ENCODE results near the gene HLA-C.
"Not testable (repeated sequence)": the region's sequence is repeated elsewhere in the genome, so short reads cannot be mapped to it uniquely, and the experiment has no call there.

The HLA-C gene

DNA sequence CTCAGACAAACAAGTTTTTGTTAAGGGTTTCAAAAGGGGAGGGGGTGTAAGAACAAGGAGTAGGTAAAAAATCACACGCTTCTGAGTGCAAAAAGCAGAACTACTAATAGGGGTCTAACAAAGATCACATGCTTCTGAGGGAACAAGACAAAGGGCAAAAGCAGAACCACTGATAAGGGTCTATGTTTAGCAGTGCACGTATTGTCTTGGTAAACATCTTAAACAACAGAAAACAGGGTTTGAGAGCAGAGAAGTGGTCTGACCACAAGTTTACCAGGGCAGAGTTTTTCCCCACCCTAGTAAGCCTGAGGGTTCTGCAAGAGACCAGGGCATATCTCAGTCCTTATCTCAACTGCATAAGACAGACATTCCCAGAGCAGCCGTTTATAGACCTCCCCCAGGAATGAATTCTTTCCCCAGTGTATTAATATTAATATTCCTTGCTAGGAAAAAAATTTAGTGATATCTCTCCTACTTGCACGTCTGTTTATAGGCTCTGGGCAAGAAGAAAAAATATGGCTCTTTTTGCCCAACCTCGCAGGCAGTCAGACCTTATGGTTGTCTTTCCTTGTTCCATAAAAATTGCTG lies 8.5 kb downstream of the HLA-C start:
- H3K4me1 ChIP-seq; H3K4me3 ChIP-seq; H3K27me3 ChIP-seq (ENCODE audit: low read depth); DNase-seq (ENCODE audit: low spot score in 2 of 2); in situ Hi-C loops (cut with MboI; ENCODE audit: low sequenced_read_pairs); H3K36me3 ChIP-seq (replicated peaks); H3K9me3 ChIP-seq: not testable (repeated sequence)

DNA sequence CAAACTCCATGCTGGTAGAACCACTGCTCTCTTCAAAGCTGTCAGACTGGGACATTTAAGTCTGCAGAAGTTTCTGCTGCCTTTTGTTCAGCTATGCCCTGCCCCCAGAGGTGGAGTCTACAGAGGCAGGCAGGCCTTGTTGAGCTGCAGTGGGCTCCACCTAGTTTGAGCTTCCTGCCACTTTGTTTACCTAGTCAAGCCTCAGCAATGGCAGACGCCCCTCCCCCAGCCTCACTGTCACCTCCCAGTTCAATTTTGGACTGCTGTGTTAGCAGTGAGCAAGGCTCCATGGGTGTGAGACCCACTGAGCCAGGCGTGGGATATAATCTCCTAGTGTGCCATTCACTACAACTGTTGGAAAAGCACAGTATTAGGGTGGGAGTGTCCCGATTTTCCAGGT lies 11.9 kb downstream of the HLA-C start:
- H3K4me3 ChIP-seq; H3K4me1 ChIP-seq; H3K9me3 ChIP-seq; in situ Hi-C loops (cut with MboI; ENCODE audit: low sequenced_read_pairs); H3K36me3 ChIP-seq (replicated peaks); DNase-seq (ENCODE audit: low spot score in 2 of 2); H3K27me3 ChIP-seq (ENCODE audit: low read depth): not testable (repeated sequence)

DNA sequence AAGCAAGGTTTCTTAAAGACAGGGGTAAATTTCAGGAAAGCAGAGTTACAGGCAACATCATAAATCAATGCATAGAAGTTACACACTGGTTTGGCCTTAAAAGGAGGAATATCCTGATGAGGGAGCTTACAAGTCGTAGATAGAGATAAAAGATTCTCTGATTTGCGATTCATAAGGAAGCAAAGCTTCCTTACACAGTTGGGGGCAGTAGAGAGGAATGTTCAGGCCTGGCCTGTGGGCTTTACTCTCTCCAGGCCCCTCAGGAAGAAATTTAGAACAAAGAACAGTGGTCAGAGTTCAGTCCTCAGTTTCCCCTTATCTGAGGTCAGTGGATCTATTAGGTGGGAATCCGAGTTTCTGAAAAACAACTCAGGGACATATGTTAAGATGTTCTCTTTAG lies 19.3 kb downstream of the HLA-C start:
- Histone ChIP-seq H3K27me3 (ENCODE audit: low read depth) (no peaks in the 10 kb centered on the region), H3K4me1 (no peaks in the 10 kb centered on the region), H3K36me3 (replicated peaks) (no peaks in the 10 kb centered on the region), H3K4me3 (no peak overlapping the region), H3K9me3 (no peaks in the 10 kb centered on the region)
- DNase-seq (ENCODE audit: low spot score in 2 of 2) = no peak
- in situ Hi-C loops (cut with MboI; ENCODE audit: low sequenced_read_pairs) = no loop called here

DNA sequence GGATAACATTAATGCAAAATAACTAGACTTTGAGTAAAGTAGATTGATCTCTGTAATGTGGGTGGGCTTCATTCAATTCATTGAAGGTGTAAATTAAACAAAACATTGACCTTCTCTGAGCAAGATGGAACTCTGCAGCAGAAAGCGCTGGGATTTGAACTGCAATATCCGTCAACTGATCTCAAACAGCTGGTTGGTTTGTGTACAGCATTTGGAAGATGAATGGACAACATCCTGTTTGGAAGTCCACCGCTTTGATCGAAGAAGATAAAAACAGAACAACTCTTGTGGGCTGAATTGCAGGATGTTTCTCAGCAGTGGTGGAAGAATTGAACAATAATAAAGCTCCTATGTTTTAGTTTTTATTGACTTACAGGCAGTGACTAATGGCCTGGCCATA lies 20.6 kb downstream of the HLA-C start:
- no peak for DNase-seq (ENCODE audit: low spot score in 2 of 2)
- no peaks in the 10 kb centered on the region for H3K4me1 ChIP-seq
- H3K27me3 ChIP-seq (ENCODE audit: low read depth) = no peaks in the 10 kb centered on the region
- H3K9me3 ChIP-seq = no peaks in the 10 kb centered on the region
- in situ Hi-C loops (cut with MboI; ENCODE audit: low sequenced_read_pairs) = no loop called here
- H3K4me3 ChIP-seq = no peak overlapping the region
- no peaks in the 10 kb centered on the region for H3K36me3 ChIP-seq (replicated peaks)

DNA sequence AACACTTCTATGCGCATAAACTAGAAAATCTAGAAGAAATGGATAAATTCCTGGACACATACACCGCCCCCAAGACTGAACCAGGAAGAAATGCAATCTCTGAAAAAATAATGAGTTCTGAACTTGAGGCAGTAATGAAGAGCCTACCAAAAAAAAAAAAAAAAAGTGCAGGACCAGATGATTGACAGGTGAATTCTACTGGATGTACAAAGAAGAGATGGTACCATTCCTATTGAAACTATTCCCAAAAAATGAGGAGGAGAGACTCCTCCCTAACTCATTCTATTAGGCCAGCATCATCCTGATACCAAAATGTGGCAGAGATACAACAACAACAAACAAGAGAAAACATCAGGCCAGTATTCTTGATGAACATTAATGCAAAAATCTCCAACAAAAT lies 22.7 kb downstream of the HLA-C start:
- Histone ChIP-seq H3K4me3 (no peak overlapping the region), H3K4me1 (no peaks in the 10 kb centered on the region), H3K27me3 (ENCODE audit: low read depth) (no peaks in the 10 kb centered on the region), H3K9me3 (no peaks in the 10 kb centered on the region), H3K36me3 (replicated peaks) (no peaks in the 10 kb centered on the region)
- in situ Hi-C loops (cut with MboI; ENCODE audit: low sequenced_read_pairs) = loop anchor here (25.0 kb wide), 1 partner anchor 1012 kb away; no protein-coding TSS in a partner anchor
- no peak for DNase-seq (ENCODE audit: low spot score in 2 of 2)

DNA sequence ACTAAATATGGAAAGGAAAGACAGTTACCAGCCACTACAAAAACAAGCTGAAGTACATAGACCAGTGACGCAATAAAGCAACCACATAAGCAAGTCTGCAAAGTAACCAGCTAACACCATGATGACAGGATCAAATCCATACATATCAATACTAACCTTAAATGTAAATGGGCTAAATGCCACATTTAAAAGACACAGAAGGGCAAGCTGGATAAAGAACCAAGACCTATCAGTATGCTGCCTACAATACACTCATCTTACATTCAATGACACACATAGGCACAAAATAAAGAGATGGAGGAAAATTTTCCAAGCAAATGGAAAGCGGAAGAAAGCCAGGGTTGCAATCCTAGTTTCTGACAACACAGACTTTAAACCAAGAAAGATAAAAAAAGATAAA lies 24.1 kb downstream of the HLA-C start:
- Histone ChIP-seq H3K4me3 (no peak overlapping the region), H3K4me1 (no peaks in the 10 kb centered on the region), H3K9me3 (no peaks in the 10 kb centered on the region), H3K27me3 (ENCODE audit: low read depth) (0 out of 2 replicates have a peak, but pooled peaks cover 3% of the 10 kb centered on the region), H3K36me3 (replicated peaks) (no peaks in the 10 kb centered on the region)
- in situ Hi-C loops (cut with MboI; ENCODE audit: low sequenced_read_pairs) = loop anchor here (25.0 kb wide), 1 partner anchor 1011 kb away; no protein-coding TSS in a partner anchor
- DNase-seq (ENCODE audit: low spot score in 2 of 2) = no peak

DNA sequence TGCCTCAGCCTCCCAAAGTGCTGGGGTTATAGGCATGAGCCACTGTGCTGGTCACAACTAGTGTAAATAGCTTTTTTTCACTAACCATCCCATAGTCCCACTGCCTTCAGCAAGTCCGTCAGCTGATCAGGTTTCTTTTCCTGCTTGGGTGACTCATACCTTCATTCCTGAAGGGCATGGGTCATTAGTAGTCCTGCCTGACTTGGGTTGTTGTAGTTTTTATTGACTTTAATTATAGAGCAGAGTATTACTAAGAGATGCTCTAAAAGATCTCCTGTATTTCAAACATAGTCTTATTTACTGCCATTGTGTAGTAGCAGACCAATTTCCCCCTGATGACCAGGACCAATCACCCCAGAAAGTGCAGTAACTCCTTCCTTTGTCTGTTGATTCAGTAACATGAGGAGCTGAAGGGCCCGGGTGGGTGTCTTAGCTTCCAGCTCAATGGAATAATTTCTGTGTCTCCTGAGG lies 25.8 kb downstream of the HLA-C start:
- 0 out of 2 replicates have a peak, but pooled peaks cover 3% of the 10 kb centered on the region for H3K27me3 ChIP-seq (ENCODE audit: low read depth)
- in situ Hi-C loops (cut with MboI; ENCODE audit: low sequenced_read_pairs) = loop anchor here (25.0 kb wide), 1 partner anchor 1009 kb away; no protein-coding TSS in a partner anchor
- H3K4me3 ChIP-seq = no peak overlapping the region
- H3K4me1 ChIP-seq = no peaks in the 10 kb centered on the region
- H3K36me3 ChIP-seq (replicated peaks) = no peaks in the 10 kb centered on the region
- no peaks in the 10 kb centered on the region for H3K9me3 ChIP-seq
- DNase-seq (ENCODE audit: low spot score in 2 of 2) = no peak

DNA sequence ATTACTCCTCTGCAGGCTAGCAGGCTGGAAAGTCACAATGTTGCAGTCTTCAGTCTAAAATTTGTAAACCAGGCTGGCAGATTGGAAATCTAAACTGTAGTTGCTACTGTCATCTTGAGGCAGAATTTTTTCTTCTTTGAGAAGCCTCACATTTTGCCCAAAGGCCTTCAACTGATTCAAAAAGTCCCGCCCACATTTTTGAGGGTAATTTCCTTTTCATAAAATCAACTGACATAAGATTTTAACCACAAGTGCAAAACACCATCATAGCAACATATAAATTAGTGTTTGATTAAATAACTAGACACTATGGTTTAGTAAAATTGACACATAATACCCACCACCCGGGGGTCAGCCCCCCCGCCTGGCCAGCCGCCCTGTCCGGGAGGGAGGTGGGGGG lies 28.4 kb downstream of the HLA-C start:
- Histone ChIP-seq H3K9me3 (no peaks in the 10 kb centered on the region), H3K36me3 (replicated peaks) (no peaks in the 10 kb centered on the region), H3K4me1 (no peaks in the 10 kb centered on the region), H3K4me3 (no peak overlapping the region), H3K27me3 (ENCODE audit: low read depth) (peaks cover 8% of the 10 kb centered on the region)
- in situ Hi-C loops (cut with MboI; ENCODE audit: low sequenced_read_pairs) = loop anchor here (25.0 kb wide), 1 partner anchor 1006 kb away; no protein-coding TSS in a partner anchor
- DNase-seq (ENCODE audit: low spot score in 2 of 2) = no peak

DNA sequence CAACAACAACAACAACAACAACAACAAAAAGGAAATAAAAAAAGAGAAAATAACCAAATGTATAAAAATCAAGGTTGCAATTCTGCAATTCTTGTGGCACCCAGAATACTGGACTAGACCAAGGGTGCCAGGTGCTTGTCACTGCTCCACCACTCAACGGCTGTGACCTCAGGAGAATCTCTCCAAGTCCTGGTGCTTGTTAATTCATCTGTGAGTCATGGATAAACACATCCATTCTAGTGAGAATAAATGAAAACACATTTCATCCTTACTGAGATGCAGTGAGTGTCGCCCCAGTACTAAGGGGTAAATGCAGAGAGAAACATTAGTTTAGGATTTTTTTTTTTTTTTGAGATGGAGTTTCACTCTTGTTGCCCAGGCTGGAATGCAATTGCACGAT lies 32.0 kb downstream of the HLA-C start:
- Histone ChIP-seq H3K9me3 (no peaks in the 10 kb centered on the region), H3K4me3 (no peak overlapping the region), H3K36me3 (replicated peaks) (no peaks in the 10 kb centered on the region), H3K4me1 (no peaks in the 10 kb centered on the region), H3K27me3 (ENCODE audit: low read depth) (peaks cover 8% of the 10 kb centered on the region)
- in situ Hi-C loops (cut with MboI; ENCODE audit: low sequenced_read_pairs) = loop anchor here (25.0 kb wide), 1 partner anchor 1003 kb away; no protein-coding TSS in a partner anchor
- no peak for DNase-seq (ENCODE audit: low spot score in 2 of 2)

DNA sequence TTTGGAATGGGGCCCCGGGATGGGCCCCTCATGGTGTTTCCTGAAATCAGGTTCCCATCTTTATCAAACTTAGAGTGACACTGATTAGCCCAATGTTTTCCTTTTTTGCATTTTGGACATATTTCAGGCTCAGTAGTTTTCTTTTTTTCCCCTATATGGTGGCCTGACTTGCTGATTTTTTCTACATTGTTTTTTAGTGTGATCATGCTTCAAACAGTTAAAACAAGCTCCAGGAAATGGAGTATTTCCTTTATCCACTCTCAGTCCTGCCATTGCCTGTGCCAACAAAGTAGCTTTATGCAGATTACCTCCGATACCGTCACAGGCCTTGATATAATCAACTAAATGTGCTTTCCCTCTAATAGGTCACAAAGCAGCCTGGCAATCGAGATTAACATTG lies 37.8 kb downstream of the HLA-C start:
- in situ Hi-C loops (cut with MboI; ENCODE audit: low sequenced_read_pairs) = loop anchor here (25.0 kb wide), 1 partner anchor 997 kb away; no protein-coding TSS in a partner anchor
- not testable (repeated sequence) for H3K36me3 ChIP-seq (replicated peaks); H3K4me1 ChIP-seq; DNase-seq (ENCODE audit: low spot score in 2 of 2); H3K4me3 ChIP-seq; H3K9me3 ChIP-seq
- H3K27me3 ChIP-seq (ENCODE audit: low read depth) = peaks cover 18% of the 10 kb centered on the region

DNA sequence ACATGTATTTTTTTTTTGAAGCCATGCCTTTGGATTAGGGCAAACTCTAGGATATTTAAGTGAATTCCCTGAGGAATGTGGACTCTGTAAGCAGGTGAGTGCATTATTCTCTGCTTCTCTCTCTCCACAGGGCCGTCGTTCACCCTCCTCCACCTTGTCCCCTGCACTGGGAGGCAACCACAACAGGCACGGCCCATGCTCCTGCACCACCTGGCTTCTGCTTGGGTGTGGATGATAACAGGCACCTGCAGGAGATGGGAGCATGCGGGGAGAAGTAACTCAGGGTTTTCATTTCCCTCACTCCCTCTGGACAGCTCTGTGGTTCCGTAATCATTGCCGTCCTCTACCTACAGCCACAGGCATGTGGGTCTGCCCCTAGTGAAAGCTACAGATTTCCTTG lies 43.4 kb downstream of the HLA-C start:
- no peak overlapping the region for H3K4me3 ChIP-seq
- H3K4me1 ChIP-seq = no peaks in the 10 kb centered on the region
- DNase-seq (ENCODE audit: low spot score in 2 of 2) = no peak
- H3K36me3 ChIP-seq (replicated peaks) = no peaks in the 10 kb centered on the region
- in situ Hi-C loops (cut with MboI; ENCODE audit: low sequenced_read_pairs) = loop anchor here (25.0 kb wide), 1 partner anchor 991 kb away; no protein-coding TSS in a partner anchor
- H3K27me3 ChIP-seq (ENCODE audit: low read depth) = peaks cover 20% of the 10 kb centered on the region
- no peaks in the 10 kb centered on the region for H3K9me3 ChIP-seq

DNA sequence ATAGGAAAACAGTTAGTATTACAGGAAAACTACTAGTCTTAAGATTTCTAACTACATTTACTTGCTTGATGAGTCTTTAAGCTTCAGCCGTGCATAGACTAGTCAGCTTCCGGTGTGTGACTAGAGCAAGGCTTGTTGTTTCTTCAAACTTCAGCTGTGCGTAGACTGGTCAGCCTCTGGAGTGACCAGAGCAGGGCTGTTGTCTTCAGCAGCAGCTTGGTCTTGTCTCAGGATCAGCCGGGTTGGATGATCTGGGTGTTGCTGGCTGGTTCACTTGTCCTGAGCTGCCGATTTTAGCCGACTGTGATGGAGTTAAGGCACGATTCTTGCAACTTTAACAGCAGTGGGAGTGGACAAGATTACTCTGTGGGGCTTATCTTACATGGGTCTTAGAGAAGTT lies 44.7 kb downstream of the HLA-C start:
- Histone ChIP-seq H3K27me3 (ENCODE audit: low read depth) (peaks cover 20% of the 10 kb centered on the region), H3K36me3 (replicated peaks) (no peaks in the 10 kb centered on the region), H3K9me3 (no peaks in the 10 kb centered on the region), H3K4me1 (no peaks in the 10 kb centered on the region), H3K4me3 (no peak overlapping the region)
- in situ Hi-C loops (cut with MboI; ENCODE audit: low sequenced_read_pairs) = loop anchor here (25.0 kb wide), 1 partner anchor 990 kb away; no protein-coding TSS in a partner anchor
- no peak for DNase-seq (ENCODE audit: low spot score in 2 of 2)

DNA sequence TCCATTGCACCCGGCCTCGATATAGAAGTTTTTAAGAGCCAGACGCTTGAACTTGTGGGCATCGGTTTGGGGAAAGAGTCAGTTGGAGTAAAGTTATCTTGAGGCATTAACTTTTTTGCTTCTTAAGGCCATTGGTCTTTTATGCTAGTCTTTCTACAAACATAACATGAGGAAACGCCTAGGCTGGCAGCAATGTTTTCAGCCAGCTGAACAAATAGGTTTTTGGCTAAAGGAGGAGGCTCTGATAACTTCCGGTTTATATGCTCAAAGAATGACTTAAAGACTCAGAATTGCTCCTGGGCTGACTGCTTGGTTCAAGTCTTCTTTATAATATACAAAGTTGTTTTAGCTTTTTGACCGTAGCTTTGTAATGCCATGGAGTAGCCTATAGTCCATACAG lies 46.2 kb downstream of the HLA-C start:
- Histone ChIP-seq H3K4me3 (no peak overlapping the region), H3K9me3 (no peaks in the 10 kb centered on the region), H3K36me3 (replicated peaks) (no peaks in the 10 kb centered on the region), H3K4me1 (no peaks in the 10 kb centered on the region), H3K27me3 (ENCODE audit: low read depth) (peaks cover 7% of the 10 kb centered on the region)
- no peak for DNase-seq (ENCODE audit: low spot score in 2 of 2)
- in situ Hi-C loops (cut with MboI; ENCODE audit: low sequenced_read_pairs) = loop anchor here (25.0 kb wide), 1 partner anchor 988 kb away; no protein-coding TSS in a partner anchor

DNA sequence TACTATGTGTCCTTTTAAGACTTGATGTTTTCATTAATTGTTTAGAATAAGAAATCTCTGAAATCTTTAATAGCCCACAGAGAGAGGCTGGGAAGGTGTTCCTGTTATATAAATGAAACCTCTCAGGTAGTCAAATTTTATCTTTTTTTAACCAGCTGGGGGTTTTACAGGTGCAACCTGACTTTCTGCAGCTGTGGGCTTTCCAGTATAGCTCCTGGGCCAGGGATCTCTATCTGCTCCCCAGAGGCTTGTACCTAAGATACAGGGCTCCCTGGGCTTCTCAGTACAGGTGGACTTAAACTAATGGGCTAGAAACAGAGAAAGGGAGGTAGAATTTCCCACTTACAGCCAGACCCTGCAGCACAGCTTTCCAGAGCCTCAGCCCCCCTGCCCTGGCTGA lies 49.4 kb downstream of the HLA-C start:
- H3K36me3 ChIP-seq (replicated peaks) = no peaks in the 10 kb centered on the region
- no peak overlapping the region for H3K4me3 ChIP-seq
- DNase-seq (ENCODE audit: low spot score in 2 of 2) = no peak
- 0 out of 2 replicates have a peak, but pooled peaks cover under 1% of the 10 kb centered on the region for H3K27me3 ChIP-seq (ENCODE audit: low read depth)
- no peaks in the 10 kb centered on the region for H3K4me1 ChIP-seq
- in situ Hi-C loops (cut with MboI; ENCODE audit: low sequenced_read_pairs) = no loop called here
- no peaks in the 10 kb centered on the region for H3K9me3 ChIP-seq
